GF-D8 (cell line): ENCODE results near the gene IGSF3.
A peak's percentile ranks its signal among the peaks of the same experiment; 100 is the strongest.

Experiments used
- DNase-seq: peaks from one replicate; lab custom pipeline; 2025; lab: John Stamatoyannopoulos, UW

IGSF3 gene

GRCh38 chr1:116557323-116557878 is 110.1 kb downstream of the IGSF3 start:
- no peak for DNase-seq

- no peak for DNase-seq
These were observed 111.1 kb downstream of the IGSF3 start for GRCh38 chr1:116556289-116557006.

GRCh38 chr1:116554924-116555323 is 112.6 kb downstream of the IGSF3 start:
- no peak for DNase-seq

GRCh38 chr1:116553386-116554115 is 114.0 kb downstream of the IGSF3 start:
- no peak for DNase-seq

- DNase-seq, result no peak
These were observed 121.1 kb downstream of the IGSF3 start for GRCh38 chr1:116546354-116546977.

GRCh38 chr1:116545359-116545705 is 122.2 kb downstream of the IGSF3 start:
- DNase-seq, result no peak

- no peak for DNase-seq
These were observed 122.8 kb downstream of the IGSF3 start for GRCh38 chr1:116544588-116545358.

GRCh38 chr1:116540088-116540487 is 127.4 kb downstream of the IGSF3 start:
- peak; percentile 49 for DNase-seq

GRCh38 chr1:116538544-116538943 is 129.0 kb downstream of the IGSF3 start:
- no peak for DNase-seq

- no peak for DNase-seq
These were observed 129.6 kb downstream of the IGSF3 start for GRCh38 chr1:116537898-116538297.

GRCh38 chr1:116537040-116537831 is 130.3 kb downstream of the IGSF3 start:
- DNase-seq, result no peak

GRCh38 chr1:116534014-116534739 is 133.4 kb downstream of the IGSF3 start:
- DNase-seq, result no peak

- no peak for DNase-seq
These were observed 134.1 kb downstream of the IGSF3 start for GRCh38 chr1:116533429-116533820.

GRCh38 chr1:116532671-116533428 is 134.7 kb downstream of the IGSF3 start:
- DNase-seq, result no peak

- no peak for DNase-seq
These were observed 135.6 kb downstream of the IGSF3 start for GRCh38 chr1:116531917-116532316.

GRCh38 chr1:116529681-116530080 is 137.9 kb downstream of the IGSF3 start:
- no peak for DNase-seq

- no peak for DNase-seq
These were observed 138.3 kb downstream of the IGSF3 start for GRCh38 chr1:116529199-116529631.

- no peak for DNase-seq
These were observed 139.0 kb downstream of the IGSF3 start for GRCh38 chr1:116528329-116529083.

- DNase-seq, result no peak
These were observed 142.1 kb downstream of the IGSF3 start for GRCh38 chr1:116525440-116525839.
